Osteoblast (primary cell): ENCODE data around the gene GSTM1. TPM values are rescaled to one million over a fixed set of nuclear protein-coding genes. Genes with fewer than 3 reads are reported as not detected.

Source experiments
- DNase-seq: peaks from one replicate; pipeline ENCODE4 v3.0.0; 2011; ENCODE audit warnings: low spot score, mixed read lengths; ENCODE audit not compliant: insufficient read length; ENCODE audit errors: missing footprints
- H2AFZ ChIP-seq: 2 replicates; pipeline ENCODE4 v1.6.0; 2011; ENCODE audit warnings: mild to moderate bottlenecking, low read length
- H3K27ac ChIP-seq: 2 replicates; pipeline ENCODE4 v1.5.1; 2011; ENCODE audit warnings: mild to moderate bottlenecking, low read depth, low read length, moderate library complexity
- H3K27me3 ChIP-seq: 2 replicates; pipeline ENCODE4 v1.6.0; 2012; ENCODE audit warnings: mild to moderate bottlenecking, control low read depth, inconsistent platforms, low read length, moderate library complexity; ENCODE audit not compliant: insufficient read depth
- H3K36me3 ChIP-seq: 2 replicates; pipeline ENCODE4 v1.5.1; 2011; ENCODE audit warnings: mild to moderate bottlenecking, low read length, control low read depth, moderate library complexity; ENCODE audit not compliant: insufficient read depth
- H3K4me1 ChIP-seq: 2 replicates; pipeline ENCODE4 v1.5.1; 2011; ENCODE audit warnings: mild to moderate bottlenecking, low read length, control low read depth, moderate library complexity; ENCODE audit not compliant: insufficient read depth
- H3K4me2 ChIP-seq: 2 replicates; pipeline ENCODE4 v1.6.0; 2011; ENCODE audit warnings: mild to moderate bottlenecking, low read length; ENCODE audit not compliant: insufficient read depth
- H3K4me3 ChIP-seq: fragments of 200-600 bp; sonication (generic); 3 replicates; pipeline ENCODE4 v1.5.1; 2012; ENCODE audit warnings: mild to moderate bottlenecking, low read length, inconsistent platforms; ENCODE audit not compliant: insufficient read depth
- H3K79me2 ChIP-seq: 2 replicates; pipeline ENCODE4 v1.6.0; 2012; ENCODE audit warnings: mild to moderate bottlenecking, low read length, control low read depth, inconsistent platforms; ENCODE audit not compliant: insufficient read depth
- H3K9me3 ChIP-seq: 2 replicates; pipeline ENCODE4 v1.5.1; 2011; ENCODE audit warnings: low read depth, low read length, control low read depth
- H4K20me1 ChIP-seq: 2 replicates; pipeline ENCODE4 v1.6.0; 2012; ENCODE audit warnings: mild to moderate bottlenecking, low read length, control low read depth; ENCODE audit not compliant: insufficient read depth
- CTCF ChIP-seq: IDR thresholded peaks from 2 replicates; pipeline ENCODE4 v1.5.1; 2011; ENCODE audit warnings: mild to moderate bottlenecking, low read depth, low read length, moderate library complexity; ENCODE audit errors: extremely low read depth
- total RNA-seq: library from RNA; depleted of rRNA; stranded (reverse); fragments of >200 nt; gene quantifications from 2 replicates; pipeline ENCODE4 v1.2.3, GENCODE V29; 2012

Gene GSTM1
- total RNA-seq, 1 donor: not detected

DNA sequence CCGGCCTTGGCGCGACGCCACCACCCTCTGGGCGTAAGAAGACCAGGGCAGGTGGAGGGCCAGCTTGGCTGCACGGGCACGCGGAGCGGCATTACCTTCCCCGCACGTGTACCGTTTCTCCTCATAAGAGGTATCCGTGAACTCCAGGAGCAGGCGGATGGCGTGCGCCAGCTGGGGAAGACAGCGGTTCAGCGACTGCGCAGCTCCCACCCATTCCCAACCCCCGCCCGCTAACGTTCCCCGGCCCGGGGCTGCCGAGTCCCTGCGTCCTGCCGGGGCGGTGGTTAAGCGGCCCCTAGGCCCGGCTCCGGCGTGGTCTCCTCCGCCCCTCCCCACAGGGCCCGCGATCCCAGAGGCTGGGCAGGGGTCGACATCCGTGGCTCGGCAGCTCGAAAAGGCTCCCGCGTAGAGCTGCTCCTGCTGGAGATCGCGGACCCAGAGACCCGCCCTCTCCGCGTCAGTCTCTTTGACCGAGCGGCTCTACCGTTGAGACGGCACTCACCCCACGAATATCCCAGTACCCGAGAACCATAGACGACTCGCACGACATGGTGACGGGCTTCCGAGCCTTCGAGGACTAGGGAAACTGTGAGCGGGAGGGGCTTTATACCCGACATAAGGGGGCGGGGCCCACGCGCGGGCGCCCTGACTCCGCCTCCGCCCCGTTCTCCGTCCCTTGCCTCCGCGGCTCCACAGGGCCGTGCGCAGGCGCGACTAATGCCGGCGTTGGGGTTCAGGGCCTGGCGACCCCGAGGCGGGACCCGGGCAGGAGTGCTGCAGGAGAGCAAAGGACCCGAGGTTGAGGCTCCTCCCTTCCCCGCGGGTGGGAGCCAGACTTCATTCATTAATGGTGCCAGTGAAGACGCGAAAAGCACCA lies 52.4 kb downstream of the GSTM1 start:
- H3K27ac ChIP-seq: peak overlapping the region; percentile 45

GRCh38 chr1:109740615-109741373 lies 53.2 kb downstream of the GSTM1 start, which contains the start of gene GSTM3:
TSS of gene GSTM3 (minus strand) at chr1:109741038. CDS start at chr1:109740287, 751 bp downstream.
- Histone ChIP-seq H3K36me3 (peaks cover 20% of the 10 kb centered on the region), H3K27me3 (no peaks in the 10 kb centered on the region), H4K20me1 (no peaks in the 10 kb centered on the region), H3K4me3 (peak within 1 kb of the TSS; percentile 82), H2AFZ (peak within 1 kb of the TSS; percentile 93), H3K9me3 (no peaks in the 10 kb centered on the region), H3K4me2 (peak within 1 kb of the TSS; percentile 87), H3K4me1 (peaks cover 6% of the 10 kb centered on the region), H3K79me2 (peaks cover 3% of the 10 kb centered on the region), H3K27ac (peak within 1 kb of the TSS; percentile 45)
- no peak for DNase-seq
- no peak for TF ChIP-seq CTCF

More for the DNA sequence above, 52.4 kb downstream of the GSTM1 start:
- TF ChIP-seq CTCF: no peak
- peaks cover 6% of the 10 kb centered on the region for H3K4me1 ChIP-seq
- peaks cover 3% of the 10 kb centered on the region for H3K79me2 ChIP-seq
- H3K9me3 ChIP-seq: no peaks in the 10 kb centered on the region
- H3K27me3 ChIP-seq: no peaks in the 10 kb centered on the region
- peaks cover 20% of the 10 kb centered on the region for H3K36me3 ChIP-seq
- H3K4me3 ChIP-seq: peak overlapping the region; percentile 82
- H4K20me1 ChIP-seq: no peaks in the 10 kb centered on the region
- peak; percentile 97 for DNase-seq
- peak overlapping the region; percentile 93 for H2AFZ ChIP-seq
- H3K4me2 ChIP-seq: peak overlapping the region; percentile 87

Other genes starting within 250 kb of the GSTM1 start
- 0.88 and 1.8 TPM in 2 replicates for gene SYPL2, start 221.3 kb upstream of the GSTM1 start, total RNA-seq
- 1.8 and 3.5 TPM in 2 replicates for gene ATXN7L2, start 203.9 kb upstream of the GSTM1 start, total RNA-seq
- 6.5 and 10.5 TPM in 2 replicates for gene CYB561D1, start 193.7 kb upstream of the GSTM1 start, total RNA-seq
- gene AMIGO1, start 178.1 kb upstream of the GSTM1 start, total RNA-seq: 2.1 and 2.5 TPM in 2 replicates
- not detected in 2 replicates for gene GPR61, start 147.9 kb upstream of the GSTM1 start, total RNA-seq
- 14.1 and 15.0 TPM in 2 replicates for gene GNAI3, start 139.2 kb upstream of the GSTM1 start, total RNA-seq
- 0.29 and 0.72 TPM in 2 replicates for gene GNAT2, start 68.2 kb upstream of the GSTM1 start, total RNA-seq
- 55.4 and 59.4 TPM in 2 replicates for gene AMPD2, start 68.0 kb upstream of the GSTM1 start, total RNA-seq
- 9.4 and 13.8 TPM in 2 replicates for gene GSTM4, start 31.7 kb upstream of the GSTM1 start, total RNA-seq
- 14.8 and 16.2 TPM in 2 replicates for gene GSTM2, start 19.8 kb upstream of the GSTM1 start, total RNA-seq
- gene GSTM5, start 24.4 kb downstream of the GSTM1 start, total RNA-seq: 2.1 and 4.3 TPM in 2 replicates
- gene GSTM3, start 53.2 kb downstream of the GSTM1 start, total RNA-seq: 49.9 and 50.1 TPM in 2 replicates
- gene EPS8L3, start 76.1 kb downstream of the GSTM1 start, total RNA-seq: not detected in 2 replicates
- gene CSF1, start 223.0 kb downstream of the GSTM1 start, total RNA-seq: 38.0 and 53.9 TPM in 2 replicates